DMS79 treated with DMSO at 0.1 percent for 48 hours (cell line): ENCODE results near the gene CFAP99.

Experiments
- DNase-seq: peaks from one replicate; lab custom pipeline; 2025; lab: John Stamatoyannopoulos, UW

CFAP99 gene

GRCh38 chr4:2390784-2391421 is 27.9 kb upstream of the CFAP99 start:
- DNase-seq, result no peak

DNA sequence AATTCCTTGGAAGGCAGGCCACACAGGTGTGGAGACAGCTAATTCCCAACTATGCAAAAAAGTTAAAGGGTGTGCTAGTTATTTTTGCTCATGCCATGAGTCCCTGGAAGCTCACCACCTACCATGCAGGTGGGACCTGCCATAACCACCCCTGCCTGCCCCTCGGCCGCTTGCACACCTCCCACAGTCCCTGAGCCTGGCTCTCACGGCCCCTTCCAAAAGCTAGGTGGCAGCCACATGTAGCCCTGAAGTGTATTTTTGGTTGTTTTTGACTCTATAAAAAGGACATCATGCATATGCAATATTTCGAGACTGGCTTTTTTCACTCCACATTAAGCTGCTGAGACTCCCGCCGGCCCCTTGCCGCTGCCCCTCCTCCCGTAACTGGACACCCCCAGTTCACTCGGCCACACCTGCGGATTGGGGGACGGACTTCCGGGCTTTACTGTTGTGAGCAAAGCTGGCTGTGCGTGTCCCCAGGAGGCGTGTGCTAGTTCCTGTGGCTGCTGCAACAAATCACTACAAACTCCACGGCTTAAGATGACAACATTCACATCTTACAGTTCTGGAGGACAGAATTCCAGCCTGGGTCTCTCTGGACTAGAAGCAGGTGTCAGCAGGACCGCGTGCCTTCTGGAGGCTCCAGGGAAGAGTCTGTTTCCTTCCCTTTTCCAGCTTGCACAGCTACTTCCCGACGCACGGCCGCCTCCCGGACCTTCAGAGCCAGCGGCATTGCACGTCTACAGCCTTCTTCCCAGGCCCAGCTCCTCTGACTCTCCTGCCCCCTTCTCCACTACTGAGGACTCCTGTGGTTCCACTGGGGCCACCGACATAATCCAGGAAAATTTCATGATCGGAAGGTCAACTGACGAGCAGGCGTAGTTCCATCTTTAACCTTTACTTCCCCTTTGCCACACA is 25.1 kb upstream of the CFAP99 start:
- DNase-seq, result peak; percentile 3

GRCh38 chr4:2394528-2394927 is 24.2 kb upstream of the CFAP99 start:
- no peak for DNase-seq

DNA sequence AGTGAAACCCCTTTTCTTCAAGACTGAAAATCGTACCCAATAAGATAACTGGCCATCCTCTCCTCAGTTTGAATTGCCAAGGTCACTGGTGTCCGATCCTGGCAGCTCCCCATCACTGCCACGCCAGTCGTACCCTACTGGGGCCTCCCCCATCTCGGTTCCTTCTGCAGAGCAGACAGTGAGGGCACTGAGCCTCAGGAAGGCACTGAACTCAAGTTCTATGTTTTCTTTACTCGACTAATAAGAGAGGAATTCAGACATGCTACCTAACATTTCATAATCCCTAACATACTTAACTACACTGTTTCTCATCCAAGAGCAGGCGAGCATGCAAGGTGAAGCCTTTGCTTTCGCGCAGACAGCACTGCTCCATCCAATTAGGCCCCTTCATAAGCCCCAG is 23.7 kb upstream of the CFAP99 start:
- DNase-seq, result no peak

DNA sequence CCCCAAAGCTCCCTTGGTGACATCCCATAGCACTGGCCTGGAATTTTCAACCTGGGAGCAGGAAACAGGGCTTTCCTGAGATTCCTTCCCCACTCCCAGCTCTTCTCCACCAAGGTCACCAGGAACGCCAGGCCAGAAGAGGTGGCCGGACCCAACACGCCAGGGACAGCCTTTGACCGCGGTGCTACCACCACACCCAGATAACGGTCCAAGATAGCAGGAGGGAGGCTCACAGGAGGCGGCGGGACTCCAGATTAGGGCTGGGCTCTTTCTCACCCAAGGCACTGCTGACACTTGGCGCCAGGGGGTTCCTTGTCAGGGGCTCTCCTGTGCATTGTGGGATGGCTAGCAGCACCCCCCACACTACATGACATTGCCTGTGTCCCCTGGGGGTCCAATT is 23.2 kb upstream of the CFAP99 start:
- DNase-seq, result no peak

DNA sequence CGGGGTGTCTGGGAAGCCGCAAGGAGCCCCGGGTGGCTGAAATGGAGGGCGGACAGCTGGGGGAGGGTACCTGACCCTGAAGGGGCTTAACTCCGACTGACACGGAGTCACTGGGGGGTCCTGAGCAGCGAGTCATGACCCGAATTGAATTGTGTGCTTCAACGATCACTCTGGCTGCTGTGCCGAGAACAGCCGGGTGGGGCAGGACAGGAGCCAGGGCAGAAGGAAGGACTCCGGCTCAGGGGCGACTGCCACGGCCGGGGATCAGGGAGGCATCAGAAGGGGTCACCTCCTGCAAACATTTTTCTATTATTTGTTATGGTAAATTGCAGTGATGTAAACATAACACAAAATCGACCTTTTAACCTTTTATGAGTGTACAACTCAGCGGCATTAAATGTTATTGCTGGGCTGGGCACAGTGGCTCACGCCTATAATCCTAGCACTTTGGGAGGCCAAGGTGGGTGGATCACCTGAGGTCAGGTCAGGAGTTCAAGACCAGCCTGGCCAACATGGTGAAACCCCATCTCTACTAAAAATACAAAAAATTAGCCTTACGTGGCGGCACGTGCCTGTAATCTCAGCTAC is 21.9 kb upstream of the CFAP99 start:
- DNase-seq, result no peak

DNA sequence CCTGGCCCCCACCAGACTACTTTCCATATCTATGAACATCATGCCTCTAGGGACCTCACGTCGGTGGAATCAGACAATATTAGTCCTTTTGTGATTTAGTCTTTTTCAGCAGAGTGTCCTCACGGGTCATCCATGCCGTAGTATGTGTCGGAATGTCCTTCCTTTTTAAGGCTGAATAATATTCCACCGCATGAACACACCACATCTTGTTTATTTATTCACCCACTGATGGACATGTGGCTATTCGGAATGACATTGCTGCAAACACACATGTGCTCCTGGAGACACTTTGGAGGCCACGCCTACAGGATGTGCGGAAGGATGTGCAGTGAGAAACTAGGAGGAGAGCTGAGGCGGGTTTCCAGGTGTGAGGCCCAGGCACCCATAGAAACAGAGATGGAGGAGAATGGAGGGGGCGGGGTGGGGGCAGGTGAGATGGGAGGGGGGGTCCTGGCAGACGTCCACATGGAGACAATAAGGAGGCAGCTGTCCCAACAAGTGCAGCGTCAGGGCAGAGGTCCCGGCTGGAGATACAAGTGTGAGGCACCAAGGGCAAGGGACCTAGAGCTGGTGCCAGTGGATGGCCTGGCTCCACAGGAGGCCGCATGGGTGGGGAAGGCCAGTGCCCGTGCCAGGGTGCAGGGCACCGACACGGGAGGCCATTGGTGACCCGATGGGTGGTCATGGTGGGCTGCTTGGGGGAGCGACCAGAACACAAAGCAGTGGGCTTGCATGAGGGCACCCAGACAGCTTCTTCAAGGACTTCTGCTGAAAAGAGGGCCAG is 21.0 kb upstream of the CFAP99 start:
- DNase-seq, result no peak

DNA sequence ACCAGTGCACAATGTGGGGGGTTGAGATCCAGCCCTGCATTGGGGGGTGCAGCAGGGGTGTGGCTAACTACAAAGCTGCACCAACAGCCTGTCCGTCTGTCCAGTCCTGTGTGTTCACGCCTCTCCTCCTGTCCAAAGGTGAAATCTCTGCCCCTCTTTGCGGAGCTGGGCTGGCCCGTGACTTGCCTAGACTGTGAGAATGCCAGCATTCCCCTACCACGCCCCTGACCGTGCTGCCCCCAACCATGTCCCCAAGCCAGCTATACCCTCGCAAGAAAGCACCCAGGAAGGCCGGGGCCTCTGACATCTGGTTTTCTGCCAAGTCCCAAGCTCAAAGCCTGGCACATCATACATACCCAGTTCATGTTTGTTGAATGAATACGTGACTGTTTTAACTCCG is 19.5 kb upstream of the CFAP99 start:
- DNase-seq, result no peak

- no peak for DNase-seq
Observed at GRCh38 chr4:2399631-2400190, 19.0 kb upstream of the CFAP99 start.

DNA sequence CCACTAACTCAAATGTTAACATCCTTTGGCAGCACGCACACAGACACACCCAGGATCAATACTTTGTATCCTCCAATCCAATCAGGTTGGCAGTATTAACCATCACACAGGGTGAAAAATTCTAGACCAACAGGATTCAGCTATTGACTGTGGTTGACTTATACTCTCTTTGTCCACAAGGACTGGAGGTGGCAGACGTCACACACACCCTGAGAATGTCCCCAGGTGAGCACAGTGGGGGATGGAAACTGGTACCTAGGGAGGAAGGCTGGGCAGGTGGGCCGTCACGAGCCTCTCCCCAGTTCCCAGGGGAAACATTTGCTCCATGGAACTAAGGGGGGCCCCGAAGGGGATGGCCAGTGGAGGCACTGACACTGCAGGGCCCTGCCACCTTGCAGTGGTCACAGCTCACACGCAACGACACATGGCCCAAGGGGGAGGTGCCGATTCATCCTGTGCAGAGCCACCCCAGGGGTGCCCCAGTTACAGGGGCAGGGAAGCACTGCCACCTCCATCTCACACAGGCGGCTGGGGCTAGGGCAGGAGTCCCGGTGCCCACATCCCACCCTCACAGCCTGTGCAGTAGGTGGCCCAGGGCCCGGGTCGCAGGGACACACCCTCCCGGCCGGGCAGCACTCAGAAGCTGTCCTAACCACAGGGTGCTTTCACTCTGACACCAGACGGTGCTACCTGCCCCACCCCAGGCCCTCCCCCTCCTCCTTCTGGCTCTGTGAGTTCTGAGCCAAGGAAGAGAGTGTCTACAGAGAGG is 17.7 kb upstream of the CFAP99 start:
- no peak for DNase-seq

DNA sequence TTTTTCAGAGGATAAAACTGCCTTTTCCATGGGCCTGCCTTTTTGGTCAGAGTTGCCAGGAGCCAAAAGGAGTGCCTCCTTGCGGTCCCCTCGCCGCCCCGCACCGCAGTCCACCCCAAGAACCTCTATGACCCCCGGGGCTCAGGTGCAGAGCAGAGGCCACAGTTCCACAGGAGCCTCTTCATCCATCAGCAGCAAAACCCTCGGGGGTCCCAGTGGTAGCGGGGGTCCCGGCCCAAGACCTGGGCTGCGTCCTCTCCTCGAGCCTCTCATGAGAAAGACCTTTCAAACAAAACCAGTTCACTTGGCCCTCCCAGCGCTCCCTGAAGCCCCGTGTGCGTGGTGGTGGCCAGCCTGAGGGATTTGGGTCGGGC is 17.2 kb upstream of the CFAP99 start:
- no peak for DNase-seq

DNA sequence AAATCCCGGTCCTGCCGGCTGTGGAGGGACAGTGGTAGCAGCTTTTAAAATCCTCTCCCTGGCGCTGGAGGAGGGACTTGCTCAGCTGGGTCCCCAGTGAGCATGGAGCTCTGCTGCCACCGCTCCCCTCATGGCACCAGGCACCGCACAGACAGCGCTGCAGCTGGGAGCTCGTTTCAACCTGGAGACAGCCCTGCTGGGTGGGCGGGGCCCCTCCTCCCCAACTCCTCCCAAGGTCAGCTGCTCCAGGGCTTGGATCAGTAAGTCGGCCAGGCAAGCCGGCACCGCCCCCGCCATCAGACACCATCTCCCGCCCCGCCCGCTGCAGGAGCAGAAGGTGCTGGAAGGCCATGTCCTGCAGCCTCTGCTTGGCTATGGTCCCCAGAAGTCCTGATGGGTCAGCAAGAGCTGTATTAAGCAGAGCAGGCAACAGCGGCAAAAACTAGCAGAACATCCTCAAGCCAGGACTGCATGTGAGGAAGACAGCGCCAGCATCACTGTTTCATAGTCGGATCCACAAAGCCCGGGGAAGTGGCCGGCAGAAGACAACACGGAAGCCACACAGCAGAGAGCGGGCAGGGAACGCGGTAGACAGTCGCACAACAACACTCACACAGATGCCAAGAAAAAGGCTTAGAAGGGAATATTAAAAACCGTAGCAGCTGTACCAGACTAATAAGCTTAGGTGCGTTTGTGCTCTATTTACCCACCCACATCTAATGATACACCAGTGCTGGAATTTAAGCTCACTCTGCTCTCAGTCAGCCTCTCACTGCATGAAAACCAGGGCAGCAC is 16.5 kb upstream of the CFAP99 start:
- peak; percentile 21 for DNase-seq

DNA sequence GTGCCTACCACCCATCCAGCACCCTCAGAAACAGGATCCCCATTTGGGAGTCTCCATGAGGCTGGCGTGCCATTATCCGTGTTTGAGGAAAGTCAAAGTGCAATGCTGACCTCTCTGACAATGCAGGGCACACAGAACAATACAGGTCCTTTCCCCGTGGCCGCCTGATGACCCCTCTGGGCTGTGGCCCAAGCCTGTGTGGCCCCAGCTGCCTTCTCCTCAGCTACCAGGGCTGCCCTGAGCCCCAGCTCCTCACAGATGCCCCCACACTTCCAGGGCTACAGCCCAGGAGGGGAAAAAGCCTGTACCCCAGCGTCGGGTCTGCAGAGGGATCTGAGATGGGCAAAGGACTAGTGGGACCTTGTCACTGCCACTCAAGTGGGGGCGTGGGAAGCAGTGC is 15.8 kb upstream of the CFAP99 start:
- no peak for DNase-seq

GRCh38 chr4:2406406-2406805 is 12.3 kb upstream of the CFAP99 start:
- no peak for DNase-seq

DNA sequence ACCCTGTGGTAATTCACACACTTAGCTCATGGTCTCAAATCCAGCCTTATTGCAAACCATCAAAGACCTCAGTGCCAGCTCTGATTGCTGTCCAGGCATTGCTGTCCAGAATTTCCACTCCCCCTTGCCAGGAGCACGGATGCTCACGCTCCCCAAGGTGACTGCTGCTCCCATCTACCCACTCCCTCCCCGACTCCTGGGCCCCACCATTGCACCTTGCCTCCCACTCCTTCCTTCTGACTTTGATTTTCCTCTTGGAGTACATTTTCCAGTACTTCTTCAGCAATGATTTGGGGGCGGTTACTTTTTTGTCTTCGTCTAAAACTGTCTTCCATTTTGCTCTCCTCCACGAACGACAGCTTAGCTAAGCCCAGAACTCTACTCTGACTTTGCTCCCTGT is 11.8 kb upstream of the CFAP99 start:
- no peak for DNase-seq

DNA sequence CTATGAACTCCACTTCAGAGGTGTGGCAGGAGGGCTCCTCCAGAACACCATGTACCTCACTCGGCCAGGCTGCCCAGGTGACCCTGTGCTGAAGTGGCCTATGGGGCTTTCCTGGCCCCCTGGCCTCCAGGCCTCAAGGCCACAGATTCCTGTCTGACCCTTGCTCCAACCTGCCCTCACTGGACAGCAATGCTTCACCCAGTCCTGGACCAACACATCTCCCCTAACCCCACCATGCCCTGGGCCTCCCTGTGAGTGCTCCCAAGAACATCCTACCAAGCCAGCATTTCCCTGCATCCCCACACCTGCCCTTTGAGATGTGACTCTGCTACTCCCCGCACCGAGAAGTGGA is 10.8 kb upstream of the CFAP99 start:
- DNase-seq, result no peak

DNA sequence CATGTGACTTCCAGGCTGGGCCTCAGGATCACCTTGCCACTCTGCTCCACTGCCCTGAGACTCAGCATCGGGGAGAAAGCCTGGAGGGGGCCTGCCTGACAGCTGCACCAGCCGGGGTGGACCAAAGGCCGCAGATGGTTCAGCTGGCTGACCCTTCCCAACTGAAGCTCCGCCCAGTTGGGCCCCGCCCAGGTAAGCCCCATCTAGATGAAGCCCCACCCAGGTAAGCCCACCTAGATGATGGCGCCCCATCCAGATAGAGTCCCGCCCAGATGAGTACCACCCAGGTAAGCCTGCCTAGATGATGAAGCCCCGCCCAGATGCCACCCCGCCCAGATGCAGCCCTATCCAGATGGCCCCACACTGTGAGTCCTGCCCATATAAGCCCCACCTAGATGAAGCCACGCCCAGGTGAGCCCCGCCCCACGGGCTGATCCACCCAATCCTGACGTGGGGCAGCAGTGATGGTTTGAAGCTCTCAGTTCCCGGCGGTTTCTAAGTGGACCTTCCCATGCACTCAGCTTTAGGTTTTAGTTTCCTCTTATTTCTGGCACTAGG is 10.3 kb upstream of the CFAP99 start:
- DNase-seq, result no peak

GRCh38 chr4:2408976-2409375 is 9.8 kb upstream of the CFAP99 start:
- DNase-seq, result no peak

GRCh38 chr4:2409381-2409783 is 9.4 kb upstream of the CFAP99 start:
- no peak for DNase-seq

DNA sequence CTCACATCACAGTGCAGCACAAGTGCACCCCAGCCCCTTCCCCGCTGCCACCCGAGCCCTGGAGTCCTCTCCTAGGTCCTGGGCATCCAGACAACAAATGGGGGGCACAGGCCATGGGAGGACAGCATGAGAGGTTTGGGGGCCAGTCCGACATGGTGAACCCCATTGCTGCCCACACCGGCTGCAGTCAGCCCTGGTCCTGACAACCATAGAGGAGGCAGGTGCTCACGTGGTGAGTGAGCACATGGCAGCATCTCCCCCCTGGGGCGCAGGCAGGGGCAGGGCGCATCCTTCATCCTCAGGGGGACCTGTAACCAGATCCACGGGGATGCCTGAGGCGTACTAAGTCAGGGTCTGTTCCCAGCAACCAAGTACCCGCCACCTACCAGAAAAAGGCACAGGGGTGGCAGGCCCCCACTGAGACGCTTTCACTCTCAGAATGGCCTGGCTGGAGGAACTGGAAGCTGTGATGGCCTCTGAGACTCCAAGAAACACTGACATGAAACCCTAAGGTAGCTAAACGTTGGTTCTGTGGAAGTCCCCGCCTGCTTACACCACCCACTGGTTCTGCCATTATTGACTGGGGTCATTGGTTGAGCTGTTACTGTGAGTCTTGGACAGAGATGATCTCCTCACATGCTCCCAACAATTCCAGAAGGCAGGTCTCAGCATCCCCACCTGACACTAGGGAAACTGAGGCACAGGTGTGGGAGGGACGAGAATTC is 6.8 kb upstream of the CFAP99 start:
- no peak for DNase-seq
